H1 (cell line): ENCODE measurements around the gene CEBPB. TPM values are rescaled to one million over a fixed set of nuclear protein-coding genes. Genes with fewer than 3 reads are reported as not detected.

Source experiments
- EGR1 ChIP-seq: IDR thresholded peaks from 2 replicates; pipeline ENCODE4 v1.6.1; 2011; ENCODE audit warnings: low read depth, low read length, borderline replicate concordance
- EP300 ChIP-seq, 2 experiments: IDR thresholded peaks; 1 replicate in 1 of 2; 2 replicates in 1 of 2; pipeline ENCODE4 v1.6.1; 2011 to 2012; ENCODE audit warnings: low read depth in 2 of 2, low read length in 2 of 2, mild to moderate bottlenecking in 2 of 2, borderline replicate concordance in 1 of 2, inconsistent platforms in 1 of 2, moderate library complexity in 1 of 2
- EZH2 ChIP-seq: fragments of 200-600 bp; sonication (generic); IDR thresholded peaks from 2 replicates; pipeline ENCODE4 v1.7.1; 2012; ENCODE audit warnings: low read depth, mild to moderate bottlenecking, moderate library complexity, low read length, inconsistent platforms; ENCODE audit not compliant: severe bottlenecking
- GTF2F1 ChIP-seq: IDR thresholded peaks from 2 replicates; pipeline ENCODE4 v1.6.1; 2012; ENCODE audit warnings: low read depth, low read length, improper control_type of control experiment, borderline replicate concordance
- POU5F1 ChIP-seq: IDR thresholded peaks from 2 replicates; pipeline ENCODE4 v1.6.1; 2011; ENCODE audit warnings: low read depth, mild to moderate bottlenecking, low read length, moderate library complexity
- RNF2 ChIP-seq: fragments of 200-900, 300-1000 bp; sonication (generic); IDR thresholded peaks from 2 replicates; pipeline ENCODE4 v1.7.1; 2016; ENCODE audit warnings: borderline replicate concordance, low read depth, mild to moderate bottlenecking, antibody characterized with exemption, low read length; ENCODE audit not compliant: poor library complexity, severe bottlenecking; ENCODE audit errors: missing control alignments
- SIN3A ChIP-seq, 2 experiments: IDR thresholded peaks in 1 of 2; conservative IDR thresholded peaks in 1 of 2; 2 replicates each; pipeline ENCODE4 v1.6.1; 2011 to 2012; ENCODE audit warnings: low read length in 2 of 2, improper control_type of control experiment in 1 of 2, low read depth in 1 of 2, mild to moderate bottlenecking in 1 of 2
- SIRT6 ChIP-seq: IDR thresholded peaks from one replicate; pipeline ENCODE4 v1.7.1; 2012; ENCODE audit warnings: low read length, inconsistent platforms
- SP4 ChIP-seq: IDR thresholded peaks from 2 replicates; pipeline ENCODE4 v1.6.1; 2012; ENCODE audit warnings: low read length, inconsistent platforms
- polyA plus RNA-seq, 7 experiments: library from polyadenylated mRNA; depleted of rRNA in 3 of 7; stranded (reverse) in 5 of 7; unstranded in 2 of 7; fragments of >200 nt in 5 of 7; fragments of 200-250 nt in 2 of 7; gene quantifications; 1 replicate in 5 of 7; 2 replicates in 1 of 7; 4 replicates in 1 of 7; pipeline versions ENCODE4 v1.2.1 to v1.2.3, GENCODE V29; 2011 to 2013; ENCODE audit warnings: missing spikeins in 2 of 7, mixed read lengths in 2 of 7
- total RNA-seq: library from RNA; stranded (reverse); fragmentation: NEBNext Ultra II Directional; extraction: Animal tissue kit (Norgen Biotek cat#: 25700); gene quantifications from 2 replicates; pipeline ENCODE4 v1.2.1, GENCODE V29; 2021
- TF ChIP-seq, protein P1 (sequence below): IDR thresholded peaks from 2 replicates; pipeline ENCODE4 v1.6.1; 2011; ENCODE audit warnings: low read depth, mild to moderate bottlenecking, low read length; ENCODE audit not compliant: insufficient read depth

The CEBPB gene
- total and polyA plus RNA-seq, 2 of the 8 experiments (the other 6 are each of a cell fraction or from before 2014, with no cell fraction given): 7.1 to 24.1 TPM

GRCh38 chr20:50165684-50166554 lies 24.7 kb upstream of the CEBPB start (continued):
- TF ChIP-seq, protein P1, sequence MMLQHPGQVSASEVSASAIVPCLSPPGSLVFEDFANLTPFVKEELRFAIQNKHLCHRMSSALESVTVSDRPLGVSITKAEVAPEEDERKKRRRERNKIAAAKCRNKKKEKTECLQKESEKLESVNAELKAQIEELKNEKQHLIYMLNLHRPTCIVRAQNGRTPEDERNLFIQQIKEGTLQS: no peak
- TF ChIP-seq EZH2 (no peak), SP4 (no peak), EP300 (IDR thresholded peaks at IDR 0.05; ENCODE audit: borderline replicate concordance in 1 of 2, low read depth in 2 of 2, low read length in 2 of 2) (peak in 1 of 2 experiments; percentile 83; a peak in 1 of 3 replicates), RNF2 (no peak), SIN3A (conservative IDR thresholded peaks at IDR 0.05 in 1 of 2, IDR thresholded peaks at IDR 0.05 in 1 of 2; ENCODE audit: low read depth in 1 of 2, low read length in 2 of 2) (peak; percentile 40 to 82; a peak in 2 of 4 replicates), GTF2F1 (no peak), SIRT6 (no peak), POU5F1 (no peak), EGR1 (no peak; the same call in 1 of the 2 replicates)
